CD8-positive, alpha-beta memory T cell (primary cell): ENCODE results near the gene ADGRV1. TPM values are rescaled to one million over a fixed set of nuclear protein-coding genes. Genes with fewer than 3 reads are reported as not detected.

ENCODE experiments used
- CTCF ChIA-PET: fragments of 350-600 bp; sonication (Branson Sonifier 250); formaldehyde crosslinking; loops from one replicate; lab custom pipeline; 2021; ENCODE audit warnings: antibody characterized with exemption; lab: Charles Lee
- POLR2A ChIA-PET: fragments of 350-600 bp; sonication (Branson Sonifier 250); formaldehyde crosslinking; loops from one replicate; lab custom pipeline; 2021; ENCODE audit warnings: antibody characterized with exemption; lab: Charles Lee
- DNase-seq, 5 donors: peaks; one replicate each; pipeline versions ENCODE4 v3.0.0 to v3.0.0-alpha.2; 2020 to 2022; ENCODE audit warnings: mixed read lengths in 1 of 5
- H3K27ac ChIP-seq: one replicate; pipeline ENCODE4 v1.7.0; 2013; ENCODE audit warnings: low read depth, mild to moderate bottlenecking, low read length, moderate library complexity
- H3K27me3 ChIP-seq: 2 replicates; pipeline ENCODE4 v1.7.0; 2013; ENCODE audit warnings: low read length, mild to moderate bottlenecking; ENCODE audit not compliant: insufficient read depth, poor library complexity, severe bottlenecking
- H3K36me3 ChIP-seq: 2 replicates; pipeline ENCODE4 v1.7.0; 2013; ENCODE audit warnings: mild to moderate bottlenecking, low read length, moderate library complexity; ENCODE audit not compliant: insufficient read depth
- H3K4me1 ChIP-seq: 2 replicates; pipeline ENCODE4 v1.7.0; 2013; ENCODE audit warnings: mild to moderate bottlenecking, low read length, moderate library complexity; ENCODE audit not compliant: insufficient read depth
- H3K4me3 ChIP-seq: 2 replicates; pipeline ENCODE4 v1.7.0; 2013; ENCODE audit warnings: mild to moderate bottlenecking, low read length
- H3K9me3 ChIP-seq: 2 replicates; pipeline ENCODE4 v1.7.0; 2013; ENCODE audit warnings: mild to moderate bottlenecking, low read length
- H3K27ac Mint-ChIP-seq, 8 donors: one replicate each; pipeline ENCODE4 v1.8.0; 2020 to 2021; ENCODE audit warnings: mixed read lengths in 8 of 8, mild to moderate bottlenecking in 6 of 8, inconsistent platforms in 3 of 8, moderate library complexity in 3 of 8
- H3K27me3 Mint-ChIP-seq, 2 donors: one replicate each; pipeline ENCODE4 v1.8.0; 2020 to 2021; ENCODE audit warnings: mixed read lengths in 2 of 2, mild to moderate bottlenecking in 1 of 2, moderate library complexity in 1 of 2
- H3K36me3 Mint-ChIP-seq, 3 donors: one replicate each; pipeline ENCODE4 v1.8.0; 2020 to 2021; ENCODE audit warnings: mixed read lengths in 3 of 3, inconsistent platforms in 1 of 3, mild to moderate bottlenecking in 1 of 3
- H3K4me1 Mint-ChIP-seq, 3 donors: one replicate each; pipeline ENCODE4 v1.8.0; 2020 to 2021; ENCODE audit warnings: mixed read lengths in 3 of 3, inconsistent platforms in 1 of 3, mild to moderate bottlenecking in 1 of 3
- H3K4me3 Mint-ChIP-seq, 7 donors: one replicate each; pipeline ENCODE4 v1.8.0; 2020 to 2021; ENCODE audit warnings: mixed read lengths in 7 of 7, mild to moderate bottlenecking in 6 of 7, moderate library complexity in 4 of 7, inconsistent platforms in 2 of 7
- H3K9me3 Mint-ChIP-seq, 5 donors: one replicate each; pipeline ENCODE4 v1.8.0; 2020 to 2022; ENCODE audit warnings: mixed read lengths in 5 of 5, mild to moderate bottlenecking in 3 of 5, moderate library complexity in 2 of 5, inconsistent platforms in 1 of 5
- polyA plus RNA-seq: library from polyadenylated mRNA; unstranded; fragments of 300-500 nt; fragmentation: Illumina TruSeq; gene quantifications from one replicate; pipeline ENCODE4 v1.2.3, GENCODE V29; 2021
- total RNA-seq, 2 experiments: library from RNA; stranded (reverse); gene quantifications; one replicate each; pipeline ENCODE4 v1.2.3, GENCODE V29; 2021

ADGRV1 gene
- total and polyA plus RNA-seq, 3 experiments from 2014 or later = 0.33 to 0.44 TPM; not detected in 1

DNA sequence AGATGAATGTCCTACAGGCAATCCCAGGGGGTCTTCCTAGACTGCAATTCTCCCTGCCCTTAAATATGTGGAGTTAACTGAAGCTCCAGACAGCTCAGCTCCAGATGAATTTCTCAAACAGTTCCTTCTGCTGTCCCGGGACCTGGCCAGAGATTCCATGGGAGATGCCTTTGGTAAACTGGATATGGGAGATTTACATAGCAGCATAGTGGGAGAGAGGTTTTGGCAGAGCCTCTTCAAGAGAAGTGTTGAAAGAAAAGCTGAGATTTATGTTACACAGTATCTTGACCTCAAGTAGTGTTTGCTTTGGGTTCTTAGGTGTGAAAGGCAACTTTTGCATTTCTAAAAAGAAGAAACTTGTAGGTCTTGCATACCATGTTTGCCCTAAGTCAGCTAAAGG is 459.6 kb downstream of the ADGRV1 start:
- no peaks in the 10 kb centered on the region for H3K9me3 ChIP-seq
- no peaks in the 10 kb centered on the region for H3K36me3 ChIP-seq
- CTCF ChIA-PET = no interaction called here
- Mint-ChIP-seq H3K9me3 (peaks cover 2 to 10% (median 7%) of the 10 kb centered on the region in 5 donors), H3K36me3 (no peaks in the 10 kb centered on the region), H3K4me1 (no peaks in the 10 kb centered on the region), H3K27ac (no peak overlapping the region), H3K27me3 (peaks cover 4 to 32% of the 10 kb centered on the region in 2 donors), H3K4me3 (no peak overlapping the region)
- no peak overlapping the region for H3K27ac ChIP-seq
- no peak for DNase-seq
- POLR2A ChIA-PET = no interaction called here
- H3K4me1 ChIP-seq = no peaks in the 10 kb centered on the region
- H3K4me3 ChIP-seq = no peak overlapping the region
- H3K27me3 ChIP-seq = no peaks in the 10 kb centered on the region

DNA sequence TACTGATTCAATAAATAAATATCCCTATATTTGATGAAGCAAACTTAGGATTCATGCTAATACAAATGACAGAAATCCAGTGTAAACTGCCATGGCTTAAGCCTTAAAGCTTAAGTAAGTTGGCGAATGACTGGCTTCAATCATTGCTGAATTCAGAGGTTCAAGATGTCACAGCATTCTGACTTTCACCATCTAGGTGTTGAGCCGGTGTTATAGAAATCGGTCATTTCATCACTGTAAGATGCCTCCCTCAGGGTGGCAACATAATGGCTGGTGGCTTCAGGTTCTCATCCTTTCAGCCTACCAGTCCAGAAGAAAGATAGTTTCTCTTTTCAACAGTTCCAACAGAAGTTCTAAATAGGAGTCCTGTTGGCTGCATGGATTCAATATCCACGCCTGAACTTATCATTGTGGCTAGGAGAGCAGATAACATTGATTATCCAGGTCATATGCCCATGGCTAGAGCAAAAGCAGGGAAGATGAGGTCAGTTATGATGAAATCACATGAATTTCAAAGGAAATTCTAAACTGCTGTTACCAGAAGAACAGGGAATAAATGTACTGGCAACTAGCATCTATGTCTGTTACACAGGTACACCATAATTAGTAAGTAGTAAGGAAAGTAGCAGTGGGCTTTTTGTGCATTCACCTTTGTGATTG is 460.2 kb downstream of the ADGRV1 start:
- DNase-seq = no peak
- no peaks in the 10 kb centered on the region for H3K4me1 ChIP-seq
- H3K27me3 Mint-ChIP-seq = peaks cover 4 to 32% of the 10 kb centered on the region in 2 donors
- H3K36me3 Mint-ChIP-seq = no peaks in the 10 kb centered on the region
- ChIA-PET POLR2A (no interaction called here), CTCF (no interaction called here)
- H3K27ac ChIP-seq = no peak overlapping the region
- no peaks in the 10 kb centered on the region for H3K27me3 ChIP-seq
- H3K36me3 ChIP-seq = no peaks in the 10 kb centered on the region
- no peaks in the 10 kb centered on the region for H3K9me3 ChIP-seq
- H3K9me3 Mint-ChIP-seq = peaks cover 0 to 10% (median 4%) of the 10 kb centered on the region in 5 donors
- H3K4me3 Mint-ChIP-seq = no peak overlapping the region
- H3K4me3 ChIP-seq = no peak overlapping the region
- no peaks in the 10 kb centered on the region for H3K4me1 Mint-ChIP-seq
- H3K27ac Mint-ChIP-seq = no peak overlapping the region

DNA sequence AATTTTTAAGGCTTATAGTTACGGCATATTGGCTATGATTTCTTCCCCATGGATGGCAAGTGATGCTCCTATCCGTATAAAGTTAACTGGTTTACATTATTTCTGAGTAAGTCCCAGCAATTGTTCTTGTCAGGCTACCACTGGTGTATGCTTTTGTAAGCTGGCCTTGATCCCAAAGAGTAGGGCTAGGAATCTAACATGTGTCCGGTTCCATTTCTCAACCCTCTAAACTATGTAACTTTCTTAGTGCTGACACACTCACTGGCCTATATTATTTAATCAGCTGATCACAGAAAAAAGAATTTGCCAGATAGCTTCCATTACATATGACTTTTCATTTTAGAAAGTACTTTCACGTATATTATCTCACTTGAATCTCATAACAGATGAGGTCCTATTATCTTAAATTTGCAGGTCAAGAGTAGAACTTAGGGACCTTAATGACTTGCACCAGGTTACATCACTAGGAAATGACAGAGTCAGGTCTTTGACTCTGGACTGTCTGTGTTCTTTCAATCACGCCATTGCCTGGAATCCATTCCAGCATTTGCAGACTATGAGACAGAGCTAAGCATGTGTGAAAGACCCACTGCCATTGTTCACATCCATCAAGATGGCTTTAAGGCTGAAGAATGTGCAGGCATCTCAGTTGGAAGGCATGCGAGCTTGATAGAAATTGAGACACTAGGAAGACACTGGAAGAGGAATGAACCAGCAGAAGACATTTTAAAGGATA is 461.6 kb downstream of the ADGRV1 start:
- H3K4me1 Mint-ChIP-seq = no peaks in the 10 kb centered on the region
- CTCF ChIA-PET = no interaction called here

DNA sequence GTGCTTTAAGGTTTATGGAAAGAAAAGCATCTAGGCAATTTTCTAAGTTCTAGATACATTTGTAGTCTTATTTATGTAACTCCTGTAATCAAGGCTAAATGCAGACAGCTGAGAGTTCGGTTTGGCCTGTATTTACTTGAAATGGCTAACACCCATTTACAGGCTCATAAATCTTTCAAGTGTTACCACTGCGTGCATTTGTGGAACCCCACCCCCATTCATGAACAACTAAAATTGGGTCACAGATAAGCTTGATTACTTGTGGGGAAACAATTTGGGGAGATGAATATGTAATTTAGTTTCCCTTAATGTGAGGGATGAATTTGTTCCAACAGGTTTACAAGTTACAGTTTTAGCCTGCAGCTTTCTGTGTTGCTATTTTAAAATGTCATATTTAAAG is 463.9 kb downstream of the ADGRV1 start:
- Histone ChIP-seq H3K27ac (no peak overlapping the region), H3K36me3 (no peaks in the 10 kb centered on the region), H3K4me3 (no peak overlapping the region), H3K4me1 (no peaks in the 10 kb centered on the region), H3K9me3 (no peaks in the 10 kb centered on the region), H3K27me3 (no peaks in the 10 kb centered on the region)
- Mint-ChIP-seq H3K9me3 (no peaks in the 10 kb centered on the region), H3K36me3 (no peaks in the 10 kb centered on the region), H3K4me1 (no peaks in the 10 kb centered on the region), H3K27me3 (peaks cover 0 to 8% of the 10 kb centered on the region in 2 donors), H3K4me3 (no peak overlapping the region), H3K27ac (no peak overlapping the region)
- ChIA-PET POLR2A (no interaction called here), CTCF (no interaction called here)
- no peak for DNase-seq

More for the DNA sequence above, 461.6 kb downstream of the ADGRV1 start:
- H3K27ac ChIP-seq = no peak overlapping the region
- no peaks in the 10 kb centered on the region for H3K36me3 Mint-ChIP-seq
- DNase-seq = no peak
- H3K9me3 ChIP-seq = no peaks in the 10 kb centered on the region
- H3K4me3 ChIP-seq = no peak overlapping the region
- peaks cover 4 to 21% of the 10 kb centered on the region in 2 donors for H3K27me3 Mint-ChIP-seq
- peaks cover 0 to under 1% (median 0%) of the 10 kb centered on the region in 5 donors for H3K9me3 Mint-ChIP-seq
- H3K4me3 Mint-ChIP-seq = no peak overlapping the region
- no peaks in the 10 kb centered on the region for H3K27me3 ChIP-seq
- H3K4me1 ChIP-seq = no peaks in the 10 kb centered on the region
- POLR2A ChIA-PET = no interaction called here
- H3K36me3 ChIP-seq = no peaks in the 10 kb centered on the region
- H3K27ac Mint-ChIP-seq = no peak overlapping the region

DNA sequence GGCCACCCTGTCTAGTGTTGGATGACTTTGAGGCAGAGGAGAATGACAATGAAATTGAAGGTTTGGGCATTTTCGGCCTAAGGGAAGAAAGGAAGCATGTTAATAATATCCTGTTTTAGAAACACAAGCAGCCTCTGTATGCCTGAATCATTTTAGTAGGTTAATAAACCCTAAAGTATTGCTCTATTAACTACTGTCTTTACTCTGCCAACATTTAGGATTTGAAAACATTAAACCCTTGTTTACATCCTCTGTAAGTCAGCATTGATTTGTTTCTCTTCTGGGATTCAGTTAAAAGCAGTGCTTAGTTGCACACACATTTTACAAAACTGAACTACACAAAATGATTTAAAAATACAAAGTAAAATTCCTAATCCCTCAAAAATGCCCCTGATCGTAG is 465.6 kb downstream of the ADGRV1 start:
- ChIA-PET POLR2A (no interaction called here), CTCF (no interaction called here)
- DNase-seq = no peak
- Histone ChIP-seq H3K36me3 (no peaks in the 10 kb centered on the region), H3K4me3 (no peak overlapping the region), H3K27me3 (no peaks in the 10 kb centered on the region), H3K27ac (no peak overlapping the region), H3K4me1 (no peaks in the 10 kb centered on the region), H3K9me3 (no peaks in the 10 kb centered on the region)
- H3K27ac Mint-ChIP-seq = no peak overlapping the region
- H3K36me3 Mint-ChIP-seq = no peaks in the 10 kb centered on the region
- H3K4me3 Mint-ChIP-seq = no peak overlapping the region
- no peaks in the 10 kb centered on the region for H3K4me1 Mint-ChIP-seq
- H3K9me3 Mint-ChIP-seq = no peaks in the 10 kb centered on the region
- peaks cover 0 to 9% of the 10 kb centered on the region in 2 donors for H3K27me3 Mint-ChIP-seq

DNA sequence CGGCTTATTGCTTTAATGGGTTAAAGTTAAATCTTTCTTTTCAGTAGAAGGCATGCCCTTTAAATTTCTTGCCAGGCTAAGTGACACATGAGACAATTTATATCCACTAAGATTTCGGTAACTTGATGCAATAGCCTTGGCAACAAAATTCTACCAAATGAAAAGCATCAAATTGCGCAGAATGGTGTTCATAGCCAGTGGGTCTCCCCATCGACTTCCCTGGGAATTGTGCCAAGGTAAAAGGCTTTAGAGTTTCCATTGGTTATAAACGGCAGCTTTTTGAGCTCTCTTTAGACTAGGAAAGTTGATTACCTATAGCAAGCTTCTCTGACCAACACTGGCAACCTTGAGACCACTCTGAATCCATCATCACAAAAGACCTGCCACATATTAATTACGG is 466.1 kb downstream of the ADGRV1 start:
- no peak overlapping the region for H3K27ac Mint-ChIP-seq
- H3K27me3 Mint-ChIP-seq = peaks cover 0 to 9% of the 10 kb centered on the region in 2 donors

DNA sequence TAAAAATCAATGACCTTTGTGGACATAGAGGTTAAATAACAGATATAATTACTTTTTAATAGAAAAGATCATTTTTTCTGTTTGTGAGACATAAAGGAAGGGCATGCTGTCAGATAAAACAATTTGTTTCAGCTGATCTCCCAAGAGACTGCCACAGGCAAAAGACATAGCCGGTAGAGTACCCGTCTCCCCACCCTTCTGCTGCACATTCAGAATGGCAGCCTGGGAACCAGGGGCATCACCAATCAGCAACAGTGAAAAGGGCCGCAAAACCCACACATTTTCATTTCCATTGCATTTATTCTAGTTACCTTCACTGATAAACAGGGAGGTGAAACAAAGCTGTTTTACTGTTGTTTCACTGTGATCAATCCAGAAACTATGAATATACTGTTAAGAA is 466.9 kb downstream of the ADGRV1 start:
- POLR2A ChIA-PET = no interaction called here
- peaks cover 0 to 9% of the 10 kb centered on the region in 2 donors for H3K27me3 Mint-ChIP-seq
- CTCF ChIA-PET = no interaction called here

More for the DNA sequence above, 466.1 kb downstream of the ADGRV1 start:
- H3K27ac ChIP-seq = no peak overlapping the region
- Mint-ChIP-seq H3K4me3 (no peak overlapping the region), H3K4me1 (no peaks in the 10 kb centered on the region), H3K9me3 (no peaks in the 10 kb centered on the region), H3K36me3 (no peaks in the 10 kb centered on the region)
- no peak for DNase-seq
- no peaks in the 10 kb centered on the region for H3K27me3 ChIP-seq
- CTCF ChIA-PET = no interaction called here
- H3K36me3 ChIP-seq = no peaks in the 10 kb centered on the region
- no peaks in the 10 kb centered on the region for H3K9me3 ChIP-seq
- H3K4me3 ChIP-seq = no peak overlapping the region
- POLR2A ChIA-PET = no interaction called here
- H3K4me1 ChIP-seq = no peaks in the 10 kb centered on the region

DNA sequence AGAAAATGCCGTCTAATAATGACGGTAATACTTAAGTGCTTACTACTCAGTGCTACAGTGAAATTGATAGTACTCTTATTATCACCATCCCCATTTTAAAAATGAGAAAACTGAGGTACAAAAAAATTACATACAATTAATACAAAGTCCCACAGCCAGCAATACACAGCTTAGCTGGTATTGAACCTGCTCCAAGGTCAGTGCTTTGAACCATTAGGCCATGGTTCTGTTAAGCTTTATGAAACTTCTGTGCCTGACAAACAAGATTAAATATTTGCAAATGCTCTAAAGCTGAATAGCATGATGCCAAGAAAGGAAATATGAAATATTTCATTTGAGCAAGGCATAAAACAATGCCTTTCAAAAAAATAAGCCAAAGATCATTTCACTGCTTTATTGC is 467.4 kb downstream of the ADGRV1 start:
- H3K4me3 Mint-ChIP-seq = no peak overlapping the region
- no peaks in the 10 kb centered on the region for H3K9me3 Mint-ChIP-seq
- no peaks in the 10 kb centered on the region for H3K36me3 ChIP-seq
- H3K27me3 Mint-ChIP-seq = peaks cover 0 to 9% of the 10 kb centered on the region in 2 donors
- no peak overlapping the region for H3K4me3 ChIP-seq
- H3K27ac ChIP-seq = no peak overlapping the region
- H3K9me3 ChIP-seq = no peaks in the 10 kb centered on the region
- no peak overlapping the region for H3K27ac Mint-ChIP-seq
- no peaks in the 10 kb centered on the region for H3K27me3 ChIP-seq
- DNase-seq = no peak
- no peaks in the 10 kb centered on the region for H3K4me1 Mint-ChIP-seq
- H3K4me1 ChIP-seq = no peaks in the 10 kb centered on the region
- ChIA-PET POLR2A (no interaction called here), CTCF (no interaction called here)
- H3K36me3 Mint-ChIP-seq = no peaks in the 10 kb centered on the region

More for the DNA sequence above, 466.9 kb downstream of the ADGRV1 start:
- Mint-ChIP-seq H3K4me1 (no peaks in the 10 kb centered on the region), H3K4me3 (no peak overlapping the region), H3K27ac (no peak overlapping the region), H3K36me3 (no peaks in the 10 kb centered on the region), H3K9me3 (no peaks in the 10 kb centered on the region)
- no peak overlapping the region for H3K4me3 ChIP-seq
- no peaks in the 10 kb centered on the region for H3K36me3 ChIP-seq
- no peak for DNase-seq
- no peaks in the 10 kb centered on the region for H3K9me3 ChIP-seq
- no peak overlapping the region for H3K27ac ChIP-seq
- no peaks in the 10 kb centered on the region for H3K27me3 ChIP-seq
- H3K4me1 ChIP-seq = no peaks in the 10 kb centered on the region
